Activated CD4-positive, alpha-beta T cell treated with anti-CD3 and anti-CD28 coated beads, Interleukin-10, Interleukin-2, amounts not matched to agents 100 ng/mL and 50 ng/mL, durations not matched to agents 16 hours and 8 hours (primary cell): Measurements from ENCODE around the gene NDUFAF4.

Experiments
- DNase-seq: peaks from one replicate; pipeline ENCODE4 v3.0.0-alpha.2; 2020

Gene NDUFAF4

DNA sequence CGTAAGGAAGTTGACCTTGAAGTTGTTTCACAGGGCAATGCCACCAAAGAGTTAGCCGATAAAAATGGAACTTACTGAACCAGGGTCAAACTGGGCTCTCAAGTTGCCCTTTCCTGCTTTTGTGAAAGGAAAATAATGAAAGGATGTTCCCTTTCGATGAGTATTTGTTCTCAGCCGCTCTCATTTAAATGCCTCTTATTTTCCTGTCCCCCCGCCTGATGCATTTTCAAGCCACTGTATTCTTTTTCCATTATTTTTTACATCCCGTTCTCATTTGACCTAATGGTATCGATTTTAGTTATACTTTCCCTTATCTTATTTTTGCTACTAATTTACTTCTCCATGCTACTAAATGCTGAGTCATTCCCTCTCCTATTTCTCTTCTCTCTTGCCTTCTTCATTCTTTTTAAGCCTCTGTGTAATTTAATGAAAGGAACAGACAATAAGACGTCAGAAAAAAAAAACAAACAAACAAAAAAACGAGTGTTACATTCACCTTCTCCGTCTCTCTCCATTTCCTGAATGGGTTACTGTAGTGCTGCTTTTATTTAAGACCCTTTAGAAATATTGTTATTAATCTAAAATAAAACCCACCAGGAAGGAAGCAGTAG is 655 bp upstream of the NDUFAF4 start:
- peak; percentile 23 for DNase-seq

DNA sequence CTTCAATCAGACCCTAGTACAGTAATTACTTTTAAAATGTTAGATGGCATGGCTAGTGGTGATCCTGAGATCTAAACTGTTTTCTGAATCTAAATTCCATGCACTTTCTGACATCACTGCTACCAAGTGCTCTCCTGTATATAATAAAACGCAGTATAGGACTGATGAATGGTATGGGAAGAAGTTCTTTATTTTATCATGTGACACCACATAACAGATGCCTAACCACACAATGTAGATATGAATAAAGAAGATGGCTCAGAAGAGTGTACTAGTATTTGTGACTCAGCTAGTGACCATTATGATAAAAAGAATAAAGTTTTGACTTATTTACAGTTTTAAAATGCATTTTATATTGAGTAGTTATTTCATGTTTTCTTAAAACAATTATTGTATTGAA is 8.5 kb downstream of the NDUFAF4 start:
- no peak for DNase-seq

- DNase-seq = no peak
Observed at GRCh38 chr6:96888745-96889144, 8.9 kb downstream of the NDUFAF4 start.

GRCh38 chr6:96886519-96886918 is 11.2 kb downstream of the NDUFAF4 start:
- DNase-seq = no peak

DNA sequence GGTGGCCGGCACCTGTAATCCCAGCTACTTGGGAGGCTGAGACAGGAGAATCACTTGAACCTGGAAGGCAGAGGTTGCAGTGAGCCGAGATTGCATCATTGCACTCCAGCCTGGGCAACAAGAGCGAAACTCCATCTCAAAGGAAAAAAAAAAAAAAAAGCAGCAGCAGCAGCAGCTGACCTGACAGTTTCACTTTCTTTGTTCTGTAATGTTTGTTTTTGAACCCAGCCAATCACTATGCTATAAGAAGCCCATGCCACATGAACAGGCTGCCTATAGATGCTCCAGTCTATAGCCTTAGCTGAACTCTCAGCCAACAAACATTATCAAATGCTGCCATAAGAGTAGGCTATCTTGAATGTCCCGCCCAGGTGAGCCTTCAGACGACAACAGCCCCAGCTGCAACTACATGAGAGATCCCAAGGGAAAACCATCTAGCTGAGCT is 12.5 kb downstream of the NDUFAF4 start:
- peak; percentile 41 for DNase-seq

DNA sequence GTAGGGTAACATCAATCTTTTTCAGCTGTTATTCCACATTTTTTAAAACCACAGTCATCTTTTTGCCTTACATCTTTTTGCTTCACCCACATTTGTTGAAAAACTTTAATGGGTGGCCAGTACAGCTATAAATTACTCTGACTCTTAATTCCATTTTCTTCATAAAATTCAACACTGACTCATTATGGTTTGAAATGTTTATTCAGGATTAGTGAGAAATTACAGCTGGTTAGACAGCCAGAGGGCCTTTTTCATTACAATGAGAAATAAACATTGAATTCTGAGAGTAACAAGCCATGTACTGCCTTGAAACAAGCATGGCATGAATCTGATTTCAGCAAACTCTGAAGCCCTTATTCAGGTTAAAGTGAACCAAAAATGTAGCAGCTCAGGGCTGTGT is 19.5 kb downstream of the NDUFAF4 start:
- DNase-seq = no peak

DNA sequence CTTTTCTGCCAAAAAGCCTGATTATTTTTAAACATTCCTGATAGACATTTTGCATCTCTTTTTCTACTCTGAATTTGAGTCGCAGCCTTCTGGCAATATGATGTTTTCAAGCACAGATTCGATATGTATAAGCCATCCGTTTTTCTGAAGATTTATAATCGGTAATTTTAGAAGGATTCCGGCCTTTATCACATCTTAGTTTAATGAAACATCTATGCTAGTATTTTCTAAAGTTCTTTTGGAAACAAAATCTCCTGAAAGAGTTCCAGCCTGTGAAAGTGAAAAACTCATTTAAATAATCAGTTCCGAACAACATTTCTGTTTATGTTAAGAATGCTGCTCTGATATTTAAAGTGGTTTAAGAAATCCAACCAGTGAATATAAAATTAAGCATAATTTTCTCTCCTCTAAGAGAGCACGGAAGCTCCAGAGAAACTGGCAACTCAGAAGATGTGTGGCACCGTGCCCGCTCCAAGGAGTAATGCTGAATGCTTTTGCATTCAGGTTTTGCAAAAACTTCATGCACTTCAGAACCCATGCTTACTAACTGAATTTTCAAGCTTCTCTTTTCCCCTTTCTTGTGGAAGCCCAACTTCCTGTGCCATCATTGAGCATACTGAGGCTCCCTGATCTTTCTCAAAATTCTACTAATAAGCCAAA is 20.7 kb downstream of the NDUFAF4 start:
- DNase-seq = no peak

DNA sequence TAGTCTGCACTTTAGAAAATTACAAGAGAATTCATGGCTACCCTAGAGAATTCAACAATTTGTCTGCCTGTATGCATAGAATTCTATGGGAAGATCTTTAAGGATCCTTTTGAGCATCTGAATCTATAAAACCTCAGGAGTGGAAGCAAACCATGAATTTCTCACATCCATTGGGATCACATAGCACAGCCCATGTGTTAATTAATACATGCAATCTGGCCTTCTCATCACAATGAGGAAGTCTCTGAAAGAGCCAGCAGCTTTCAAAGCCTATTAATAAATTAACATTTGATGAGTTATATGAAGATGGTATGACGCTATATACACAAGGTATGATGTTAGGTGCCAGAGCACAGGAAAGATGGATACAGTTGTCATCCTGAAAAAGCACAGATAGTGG is 24.7 kb downstream of the NDUFAF4 start:
- no peak for DNase-seq

- DNase-seq = no peak
Observed at GRCh38 chr6:96865055-96865405, 32.7 kb downstream of the NDUFAF4 start.

GRCh38 chr6:96864216-96865054 is 33.3 kb downstream of the NDUFAF4 start:
- no peak for DNase-seq

- no peak for DNase-seq
Observed at GRCh38 chr6:96862560-96862959, 35.1 kb downstream of the NDUFAF4 start.

GRCh38 chr6:96861588-96861987 is 36.1 kb downstream of the NDUFAF4 start:
- DNase-seq = no peak

GRCh38 chr6:96856856-96857255 is 40.8 kb downstream of the NDUFAF4 start:
- no peak for DNase-seq

DNA sequence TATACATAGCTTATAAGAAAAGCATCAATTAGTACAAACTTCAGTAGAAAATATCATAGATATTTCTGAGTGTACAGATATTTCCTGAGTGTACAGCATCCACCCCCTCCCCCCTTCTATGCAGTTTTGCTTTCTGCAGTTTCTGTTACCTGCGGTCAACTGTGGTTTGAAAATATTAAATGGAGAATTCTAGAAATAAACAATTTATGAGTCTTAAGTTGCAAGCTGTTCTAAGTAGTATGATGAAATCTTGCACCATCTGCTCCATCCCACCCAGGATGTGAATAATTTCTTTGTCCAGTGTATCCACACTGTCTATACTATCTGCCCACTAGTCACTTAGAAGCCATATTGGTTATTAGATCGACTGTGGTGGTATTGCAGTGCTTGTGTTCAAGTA is 44.6 kb downstream of the NDUFAF4 start:
- no peak for DNase-seq

GRCh38 chr6:96852605-96853004 is 45.1 kb downstream of the NDUFAF4 start:
- DNase-seq = no peak

GRCh38 chr6:96851858-96852257 is 45.8 kb downstream of the NDUFAF4 start:
- no peak for DNase-seq

DNA sequence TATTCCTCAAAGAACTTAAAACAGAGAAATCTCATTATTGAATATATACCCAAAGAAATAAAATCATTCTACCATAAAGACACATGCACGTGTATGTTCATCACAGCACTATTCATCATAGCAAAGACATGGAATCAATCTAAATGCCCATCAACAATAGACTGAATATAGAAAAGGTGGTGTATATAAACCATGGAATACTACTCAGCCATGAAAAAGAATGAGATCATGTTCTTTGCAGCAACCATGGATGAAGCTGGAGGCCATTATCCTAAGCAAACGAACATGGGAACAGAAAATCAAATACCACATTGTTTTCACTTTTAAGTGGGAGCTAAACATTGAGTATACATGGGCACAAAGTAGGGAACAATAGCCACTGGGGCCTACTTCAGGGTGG is 48.1 kb downstream of the NDUFAF4 start:
- DNase-seq = no peak

- DNase-seq = no peak
Observed at GRCh38 chr6:96844530-96844929, 53.2 kb downstream of the NDUFAF4 start.

DNA sequence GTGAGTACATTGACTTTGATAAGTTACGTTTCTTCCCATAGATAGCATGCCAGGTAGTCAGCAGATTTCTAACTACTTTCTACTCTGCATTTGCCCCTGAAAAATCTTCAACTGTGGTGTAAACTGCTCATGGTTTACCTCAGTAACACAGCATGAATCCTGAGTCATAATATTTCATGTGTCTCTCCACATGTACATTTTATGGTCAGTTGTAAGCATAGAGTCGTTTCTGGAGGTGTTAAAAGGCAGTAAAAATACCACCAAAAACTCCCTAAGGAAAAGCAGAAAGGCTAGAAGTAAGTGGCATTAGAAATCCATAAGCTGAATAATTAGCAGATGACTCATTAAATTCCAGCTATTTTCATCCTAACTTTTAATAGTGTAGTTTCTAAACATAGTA is 56.3 kb downstream of the NDUFAF4 start:
- DNase-seq = no peak
